KMS-11 (cell line): ENCODE data around the gene CARD19.

Experiments used
- H2AFZ ChIP-seq: fragments of 200-600 bp; sonication (generic); 2 replicates; pipeline ENCODE4 v1.6.1; 2016; ENCODE audit warnings: antibody characterized with exemption, mixed run types, low read depth
- H3K27ac ChIP-seq: fragments of 200-600 bp; sonication (generic); 2 replicates; pipeline ENCODE4 v1.6.1; 2016; ENCODE audit warnings: mild to moderate bottlenecking, mixed run types
- H3K27me3 ChIP-seq: fragments of 200-600 bp; sonication (generic); 2 replicates; pipeline ENCODE4 v1.6.1; 2017; ENCODE audit warnings: mild to moderate bottlenecking, low read depth, mixed run types, moderate library complexity; ENCODE audit not compliant: insufficient read depth
- H3K36me3 ChIP-seq: fragments of 200-600 bp; sonication (generic); 2 replicates; pipeline ENCODE4 v1.6.1; 2017; ENCODE audit warnings: mild to moderate bottlenecking, mixed run types; ENCODE audit not compliant: insufficient read depth
- H3K4me1 ChIP-seq: fragments of 200-600 bp; sonication (generic); 2 replicates; pipeline ENCODE4 v1.6.1; 2016; ENCODE audit warnings: mild to moderate bottlenecking, low read depth, mixed run types; ENCODE audit not compliant: poor library complexity, severe bottlenecking
- H3K4me2 ChIP-seq: fragments of 200-600 bp; sonication (generic); 2 replicates; pipeline ENCODE4 v1.7.0; 2016; ENCODE audit warnings: mild to moderate bottlenecking, mixed run types
- H3K4me3 ChIP-seq: fragments of 200-600 bp; sonication (generic); IDR thresholded peaks from 2 replicates; pipeline ENCODE4 v1.6.1; 2017; ENCODE audit warnings: low read depth, low read length, mixed read lengths; ENCODE audit not compliant: insufficient read depth
- H3K79me2 ChIP-seq: fragments of 200-600 bp; sonication (generic); 2 replicates; pipeline ENCODE4 v1.6.1; 2016; ENCODE audit warnings: low read depth, mixed run types; ENCODE audit not compliant: insufficient read depth
- H3K9ac ChIP-seq: fragments of 200-600 bp; sonication (generic); 2 replicates; pipeline ENCODE4 v1.6.1; 2016; ENCODE audit warnings: mild to moderate bottlenecking, mixed run types
- H4K20me1 ChIP-seq: fragments of 200-600 bp; sonication (generic); 2 replicates; pipeline ENCODE4 v1.6.1; 2016; ENCODE audit warnings: mild to moderate bottlenecking, mixed run types; ENCODE audit not compliant: insufficient read depth
- TF ChIP-seq, protein P1 (sequence below): fragments of 200-600 bp; sonication (generic); conservative IDR thresholded peaks from 2 replicates; pipeline ENCODE4 v1.6.1; 2017; ENCODE audit warnings: low read depth, mild to moderate bottlenecking, antibody characterized with exemption, low read length, moderate library complexity, mixed read lengths

The CARD19 gene

DNA sequence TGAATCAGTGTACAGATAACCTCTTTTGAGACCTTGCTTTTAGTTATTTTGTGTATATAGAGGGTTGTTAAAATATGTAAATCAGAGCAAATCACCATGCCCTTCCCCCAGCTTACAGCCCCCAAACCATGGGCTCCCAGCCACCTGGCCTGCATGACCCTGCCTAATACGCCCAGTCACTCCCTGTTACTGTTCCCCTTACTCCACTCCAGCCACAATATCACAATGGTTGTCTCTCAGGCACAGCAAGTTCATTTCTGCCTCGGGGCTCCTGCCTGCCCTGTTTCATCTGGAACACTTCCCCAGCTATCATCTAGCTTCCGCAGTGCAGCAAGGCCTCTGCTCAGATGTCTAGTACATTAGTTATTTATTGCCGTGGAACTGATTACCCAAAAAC is 5.0 kb upstream of the CARD19 start:
- TF ChIP-seq, protein P1, sequence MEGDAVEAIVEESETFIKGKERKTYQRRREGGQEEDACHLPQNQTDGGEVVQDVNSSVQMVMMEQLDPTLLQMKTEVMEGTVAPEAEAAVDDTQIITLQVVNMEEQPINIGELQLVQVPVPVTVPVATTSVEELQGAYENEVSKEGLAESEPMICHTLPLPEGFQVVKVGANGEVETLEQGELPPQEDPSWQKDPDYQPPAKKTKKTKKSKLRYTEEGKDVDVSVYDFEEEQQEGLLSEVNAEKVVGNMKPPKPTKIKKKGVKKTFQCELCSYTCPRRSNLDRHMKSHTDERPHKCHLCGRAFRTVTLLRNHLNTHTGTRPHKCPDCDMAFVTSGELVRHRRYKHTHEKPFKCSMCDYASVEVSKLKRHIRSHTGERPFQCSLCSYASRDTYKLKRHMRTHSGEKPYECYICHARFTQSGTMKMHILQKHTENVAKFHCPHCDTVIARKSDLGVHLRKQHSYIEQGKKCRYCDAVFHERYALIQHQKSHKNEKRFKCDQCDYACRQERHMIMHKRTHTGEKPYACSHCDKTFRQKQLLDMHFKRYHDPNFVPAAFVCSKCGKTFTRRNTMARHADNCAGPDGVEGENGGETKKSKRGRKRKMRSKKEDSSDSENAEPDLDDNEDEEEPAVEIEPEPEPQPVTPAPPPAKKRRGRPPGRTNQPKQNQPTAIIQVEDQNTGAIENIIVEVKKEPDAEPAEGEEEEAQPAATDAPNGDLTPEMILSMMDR, result no peak
- Histone ChIP-seq H2AFZ (no peak overlapping the region), H3K36me3 (no peaks in the 10 kb centered on the region), H3K9ac (no peak overlapping the region), H3K27ac (no peak overlapping the region), H3K4me1 (peaks cover 23% of the 10 kb centered on the region), H3K4me2 (no peak overlapping the region), H3K27me3 (no peaks in the 10 kb centered on the region), H4K20me1 (no peaks in the 10 kb centered on the region), H3K79me2 (no peaks in the 10 kb centered on the region), H3K4me3 (no peak overlapping the region)

DNA sequence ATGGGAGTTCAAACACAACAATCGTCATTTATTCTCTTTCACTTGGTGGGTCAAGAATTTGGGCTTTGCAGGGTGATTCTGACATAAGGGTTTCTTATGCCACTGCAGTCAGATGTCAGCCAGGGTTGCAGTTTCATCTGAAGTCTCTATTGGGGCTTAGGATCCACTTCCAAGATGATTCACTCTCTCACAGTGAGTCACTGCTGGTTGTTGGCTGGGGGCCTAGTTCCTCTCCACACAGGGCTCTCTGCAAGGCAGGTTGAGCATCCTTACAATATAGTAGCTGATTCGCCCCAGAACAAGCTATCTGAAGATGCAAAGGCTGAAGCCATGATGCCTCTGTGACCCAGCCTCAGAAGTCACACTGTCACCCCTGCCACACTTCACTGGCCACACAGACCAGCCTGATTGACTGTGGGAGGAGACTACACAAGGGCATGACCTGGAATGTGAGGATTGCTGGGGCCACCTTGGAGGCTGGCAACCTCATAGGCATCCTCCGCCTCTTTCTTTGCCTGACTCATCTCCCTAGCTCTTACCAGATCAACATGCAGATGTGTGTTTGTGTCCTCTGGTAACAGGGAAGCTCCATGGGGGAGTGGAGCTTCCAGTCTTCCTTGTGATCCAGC is 4.5 kb upstream of the CARD19 start:
- H3K9ac ChIP-seq, result no peak overlapping the region
- no peaks in the 10 kb centered on the region for H3K36me3 ChIP-seq
- H3K4me3 ChIP-seq, result no peak overlapping the region
- H3K27ac ChIP-seq, result no peak overlapping the region
- no peaks in the 10 kb centered on the region for H3K27me3 ChIP-seq
- H2AFZ ChIP-seq, result no peak overlapping the region
- H3K4me2 ChIP-seq, result no peak overlapping the region
- H3K79me2 ChIP-seq, result no peaks in the 10 kb centered on the region
- peaks cover 24% of the 10 kb centered on the region for H3K4me1 ChIP-seq
- H4K20me1 ChIP-seq, result no peaks in the 10 kb centered on the region
- TF ChIP-seq, protein P1, result no peak

DNA sequence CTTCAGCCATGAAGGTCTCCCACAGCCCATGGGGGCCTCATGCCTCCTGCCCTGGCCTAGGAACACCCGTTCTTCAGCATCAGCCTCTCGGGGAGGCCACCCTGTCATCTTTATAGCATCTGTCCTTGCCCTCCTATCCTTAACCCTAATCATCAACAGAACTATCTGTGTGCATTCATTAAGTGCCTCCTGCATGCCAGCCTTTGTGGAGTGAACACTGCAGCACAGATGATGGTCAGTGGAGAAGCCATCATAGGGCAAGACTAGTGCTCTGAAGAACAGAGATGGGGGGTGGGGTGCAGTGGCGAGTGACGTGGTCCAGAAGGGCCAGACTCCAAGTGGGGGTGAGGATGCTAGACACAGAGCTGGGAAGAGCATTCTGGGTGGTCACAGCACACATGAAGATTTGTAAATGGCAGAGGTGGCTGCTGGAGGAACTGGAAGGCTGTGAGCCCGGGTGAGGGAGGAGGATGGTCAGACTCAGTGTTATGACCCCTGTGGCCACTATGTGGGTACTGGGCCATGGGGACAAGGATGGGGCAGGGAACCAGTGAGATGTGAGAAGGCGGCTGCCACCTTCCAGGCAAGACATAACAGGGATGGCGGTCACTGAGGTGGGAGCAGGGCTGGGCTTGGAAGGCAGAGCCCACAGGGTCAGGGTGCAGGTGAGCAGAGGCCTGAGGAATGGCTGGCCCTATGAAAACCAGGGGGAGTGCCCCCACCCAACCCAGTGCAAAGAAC is 3.6 kb upstream of the CARD19 start:
- H4K20me1 ChIP-seq, result no peaks in the 10 kb centered on the region
- peaks cover 33% of the 10 kb centered on the region for H3K4me1 ChIP-seq
- TF ChIP-seq, protein P1, result no peak
- H3K9ac ChIP-seq, result no peak overlapping the region
- no peak overlapping the region for H3K4me2 ChIP-seq
- H3K27me3 ChIP-seq, result no peaks in the 10 kb centered on the region
- H3K79me2 ChIP-seq, result no peaks in the 10 kb centered on the region
- no peaks in the 10 kb centered on the region for H3K36me3 ChIP-seq
- no peak overlapping the region for H3K27ac ChIP-seq
- no peak overlapping the region for H2AFZ ChIP-seq
- no peak overlapping the region for H3K4me3 ChIP-seq

DNA sequence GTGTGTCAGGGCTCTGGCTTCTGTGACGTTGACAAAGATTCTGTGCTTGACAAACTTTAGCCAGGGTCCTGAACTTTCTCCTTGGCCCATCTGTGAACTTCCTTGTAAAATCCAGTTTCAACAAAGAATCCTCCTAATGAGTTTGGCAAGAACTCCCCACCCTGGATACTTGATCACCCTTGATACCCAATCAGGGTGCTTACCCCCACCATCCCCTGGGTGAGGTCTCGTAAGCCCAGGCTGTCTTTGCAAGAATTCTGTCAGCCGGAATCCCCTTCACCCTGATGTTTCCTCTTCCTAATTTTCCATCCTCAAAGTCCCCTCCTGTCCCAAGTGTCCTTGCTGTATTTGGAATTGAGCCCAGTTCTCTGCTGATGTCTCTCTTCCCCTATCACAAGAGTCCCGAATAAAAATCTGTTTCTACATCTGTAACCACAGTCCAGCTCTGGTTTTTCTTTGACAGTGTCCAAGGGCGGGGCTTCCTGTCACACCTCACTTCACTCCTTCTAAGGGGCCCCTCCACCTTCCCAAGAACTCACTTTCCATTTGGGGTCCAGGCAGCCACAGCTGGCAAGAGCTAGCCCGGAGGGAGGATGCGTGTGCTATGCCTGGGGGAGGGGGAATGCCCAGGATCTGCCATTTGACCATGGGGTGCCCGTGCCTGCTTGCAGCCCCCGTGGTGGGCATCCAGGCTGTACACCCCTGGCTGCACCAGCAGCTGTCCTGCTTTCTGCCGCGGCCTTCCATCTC is 2.7 kb upstream of the CARD19 start:
- TF ChIP-seq, protein P1, result no peak
- no peak overlapping the region for H3K4me3 ChIP-seq
- no peaks in the 10 kb centered on the region for H3K27me3 ChIP-seq
- H3K4me2 ChIP-seq, result no peak overlapping the region
- H2AFZ ChIP-seq, result no peak overlapping the region
- no peaks in the 10 kb centered on the region for H4K20me1 ChIP-seq
- H3K9ac ChIP-seq, result no peak overlapping the region
- no peaks in the 10 kb centered on the region for H3K79me2 ChIP-seq
- peaks cover 33% of the 10 kb centered on the region for H3K4me1 ChIP-seq
- no peaks in the 10 kb centered on the region for H3K36me3 ChIP-seq
- no peak overlapping the region for H3K27ac ChIP-seq
